GM12878 (cell line): Measurements from ENCODE around the gene LUM. TPM values are rescaled to one million over a fixed set of nuclear protein-coding genes. Genes with fewer than 3 reads are reported as not detected.

Experiments used
- ATAC-seq: fragments of 200-7000 bp; cut with Tn5 transposase; 3 replicates; pipeline ENCODE4 v1.9.1; 2020; ENCODE audit warnings: mild to moderate bottlenecking, moderate library complexity
- BruUV-seq: library from RNA; stranded (reverse); fragments of 400-500 nt; replicated peaks from 2 replicates; lab custom pipeline; 2021; lab: Mats Ljungman, UMichigan
- CTCF ChIA-PET: fragments of 300-600 bp; sonication (Branson Sonifier 250); formaldehyde crosslinking; extraction: SDS; loops from one replicate; lab custom pipeline; 2021; ENCODE audit warnings: inconsistent platforms; lab: Yijun Ruan, JAX
- POLR2A ChIA-PET: fragments of 350-600 bp; formaldehyde crosslinking; extraction: SDS; loops from one replicate; lab custom pipeline; 2021; ENCODE audit warnings: inconsistent platforms; lab: Charles Lee
- RAD21 ChIA-PET: fragments of 300-600 bp; sonication (Branson Sonifier 250); formaldehyde crosslinking; loops from one replicate; lab custom pipeline; 2023; ENCODE audit warnings: antibody characterized with exemption; ENCODE audit not compliant: unreplicated experiment; lab: Charles Lee
- SMC1A ChIA-PET: fragments of 300-600 bp; sonication (Branson Sonifier 250); formaldehyde crosslinking; loops from one replicate; lab custom pipeline; 2023; ENCODE audit not compliant: unreplicated experiment, uncharacterized antibody; lab: Charles Lee
- DNase-seq: peaks from one replicate; pipeline ENCODE4 v3.0.0-alpha.2; 2011; ENCODE audit warnings: low read depth, low spot score
- FAIRE-seq: peaks from 3 replicates; lab custom pipeline; 2011; peaks lifted over from hg19 to GRCh38; lab: Jason Lieb, UNC
- H2AFZ ChIP-seq: 2 replicates; pipeline ENCODE4 v1.6.0; 2011; ENCODE audit warnings: low read depth, low read length, control low read depth; ENCODE audit not compliant: control insufficient read depth
- H3K27ac ChIP-seq: 2 replicates; pipeline ENCODE4 v1.5.1; 2011; ENCODE audit warnings: control low read depth; ENCODE audit not compliant: control insufficient read depth, insufficient read depth
- H3K27me3 ChIP-seq, 2 experiments: replicated peaks in 1 of 2; 2 replicates each; pipeline versions ENCODE4 v1.6.0 to v1.6.1; 2011; ENCODE audit warnings: low read length in 1 of 2; ENCODE audit not compliant: control insufficient read depth in 2 of 2, insufficient read depth in 2 of 2
- H3K36me3 ChIP-seq, 2 experiments: 2 replicates each; pipeline ENCODE4 v1.5.1; 2011; ENCODE audit warnings: low read length in 1 of 2; ENCODE audit not compliant: control insufficient read depth in 2 of 2, insufficient read depth in 2 of 2
- H3K4me1 ChIP-seq: 2 replicates; pipeline ENCODE4 v1.6.1; 2011; ENCODE audit warnings: mild to moderate bottlenecking, low read length, moderate library complexity, mixed read lengths; ENCODE audit not compliant: control insufficient read depth, insufficient read depth
- H3K4me2 ChIP-seq: 2 replicates; pipeline ENCODE4 v1.6.0; 2011; ENCODE audit warnings: control low read depth; ENCODE audit not compliant: control insufficient read depth, insufficient read depth
- H3K4me3 ChIP-seq: fragments of 200-600 bp; sonication (generic); 2 replicates; pipeline ENCODE4 v1.5.1; 2016
- H3K79me2 ChIP-seq: 2 replicates; pipeline ENCODE4 v1.6.0; 2011; ENCODE audit warnings: low read length; ENCODE audit not compliant: control insufficient read depth, insufficient read depth
- H3K9ac ChIP-seq: 2 replicates; pipeline ENCODE4 v1.8.0; 2011; ENCODE audit warnings: low read length, control low read depth, mixed read lengths; ENCODE audit not compliant: control insufficient read depth, insufficient read depth
- H3K9me3 ChIP-seq: replicated peaks from 3 replicates; pipeline ENCODE4 v1.5.1; 2011; ENCODE audit warnings: mild to moderate bottlenecking, low read length; ENCODE audit not compliant: control insufficient read depth, insufficient read depth
- H4K20me1 ChIP-seq: 2 replicates; pipeline ENCODE4 v1.6.0; 2011; ENCODE audit not compliant: control insufficient read depth, insufficient read depth
- ASH2L ChIP-seq: fragments of 300-600, 200-600 bp; sonication (generic); IDR thresholded peaks from 2 replicates; pipeline ENCODE4 v1.6.1; 2017; ENCODE audit warnings: low read depth, mild to moderate bottlenecking, borderline replicate concordance
- ETV6 ChIP-seq, 2 experiments: fragments of 450-650 bp in 1 of 2; IDR thresholded peaks in 1 of 2; conservative IDR thresholded peaks in 1 of 2; 2 replicates each; pipeline ENCODE4 v1.6.1; 2014; ENCODE audit warnings: antibody characterized with exemption in 1 of 2, borderline replicate concordance in 1 of 2, low read depth in 1 of 2, mild to moderate bottlenecking in 1 of 2, moderate library complexity in 1 of 2
- HDAC6 ChIP-seq: fragments of 200-600 bp; sonication (generic); IDR thresholded peaks from one replicate; pipeline ENCODE4 v1.8.0; 2017; ENCODE audit warnings: antibody characterized with exemption; ENCODE audit not compliant: unreplicated experiment
- KLF5 ChIP-seq: fragments of 450-650 bp; IDR thresholded peaks from 2 replicates; pipeline ENCODE4 v1.6.1; 2014; ENCODE audit warnings: mild to moderate bottlenecking; ENCODE audit not compliant: partially characterized antibody
- PBX3 ChIP-seq: IDR thresholded peaks from 2 replicates; pipeline ENCODE4 v1.6.1; 2011; ENCODE audit warnings: mild to moderate bottlenecking, low read depth, low read length, moderate library complexity; ENCODE audit not compliant: insufficient replicate concordance
- SMAD1 ChIP-seq: fragments of 450-650 bp; IDR thresholded peaks from 2 replicates; pipeline ENCODE4 v1.6.1; 2018; ENCODE audit warnings: mild to moderate bottlenecking, low read depth; ENCODE audit not compliant: partially characterized antibody
- YBX1 ChIP-seq: fragments of 450-650 bp; IDR thresholded peaks from 2 replicates; pipeline ENCODE4 v1.6.1; 2016; ENCODE audit warnings: antibody characterized with exemption
- WGBS: methylation state at CpG from one replicate; pipeline ENCODE4 v1.1.6; 2016; ENCODE audit warnings: low lambda C conversion rate; ENCODE audit not compliant: insufficient replicate concordance, insufficient coverage; ENCODE audit errors: missing lambda C conversion rate; 5-methylcytosine and 5-hydroxymethylcytosine counted together
- in situ Hi-C: fragments of 300-500 bp; cut with MboI; formaldehyde crosslinking; loops from 9 replicates; pipeline ENCODE4 v1.14.3; 2018; ENCODE audit warnings: mixed read lengths
- intact Hi-C: fragments of 100-400 bp; cut with micrococcal nuclease; formaldehyde crosslinking; loops from one replicate; pipeline ENCODE4 v1.14.2; 2022; ENCODE audit not compliant: unreplicated experiment
- polyA plus RNA-seq, 11 experiments: library from polyadenylated mRNA; depleted of rRNA in 4 of 11; unstranded in 6 of 11; stranded (reverse) in 5 of 11; fragments of >200 nt; fragmentation: Nextera tagmentation in 4 of 11; fragmentation: Illumina TruSeq in 1 of 11; extraction: Ambion mirVana in 4 of 11; extraction: Trizol in 1 of 11; gene quantifications; 1 replicate in 1 of 11; 2 replicates in 10 of 11; pipeline versions ENCODE4 v1.2.1 to v1.2.3, GENCODE V29; 2011 to 2016; ENCODE audit warnings: inconsistent platforms in 2 of 11, missing spikeins in 2 of 11, low read depth in 1 of 11
- total RNA-seq, 4 experiments: library from RNA; depleted of rRNA in 3 of 4; stranded (reverse); fragments of >200 nt in 3 of 4; fragmentation: Illumina TruSeq in 1 of 4; extraction: Trizol in 1 of 4; gene quantifications; 2 replicates each; pipeline versions ENCODE4 v1.2.1 to v1.2.3, GENCODE V29; 2013 to 2021

LUM gene
- total and polyA plus RNA-seq, 10 of the 15 experiments (the other 5 are each of a cell fraction or from before 2014, with no cell fraction given): 0.09 to 0.31 TPM; not detected in 8

- H3K9ac ChIP-seq: no peak overlapping the region
- H3K27me3 ChIP-seq: no peaks in the 10 kb centered on the region
- H3K27ac ChIP-seq: no peak overlapping the region
- no peak for FAIRE-seq
- H3K36me3 ChIP-seq: no peaks in the 10 kb centered on the region
- H4K20me1 ChIP-seq: no peaks in the 10 kb centered on the region
- TF ChIP-seq KLF5 (no peak), SMAD1 (no peak), ETV6 (conservative IDR thresholded peaks at IDR 0.05 in 1 of 2, IDR thresholded peaks at IDR 0.05 in 1 of 2; ENCODE audit: borderline replicate concordance in 1 of 2, low read depth in 1 of 2) (no peak), HDAC6 (no peak), ASH2L (no peak)
- RAD21 ChIA-PET: no interaction called here
- H2AFZ ChIP-seq: no peak overlapping the region
- H3K4me1 ChIP-seq: no peaks in the 10 kb centered on the region
- CTCF ChIA-PET: no interaction called here
- no peak for ATAC-seq
- in situ Hi-C loops: no loop called here
- intact Hi-C loops: no loop called here
- no peaks in the 10 kb centered on the region for H3K9me3 ChIP-seq
- POLR2A ChIA-PET: no interaction called here
- no peak for DNase-seq
- SMC1A ChIA-PET: no interaction called here
- no peak overlapping the region for H3K4me3 ChIP-seq
- BruUV-seq: no TSS peak
- no peaks in the 10 kb centered on the region for H3K79me2 ChIP-seq
- no peak overlapping the region for H3K4me2 ChIP-seq
- WGBS: 0% methylated on average over 1 of the region's 1 CpG
Measured at GRCh38 chr12:91133871-91134270, 22.6 kb upstream of the LUM start.

- ATAC-seq: no peak
- RAD21 ChIA-PET: no interaction called here
- Histone ChIP-seq H3K36me3 (no peaks in the 10 kb centered on the region), H3K9me3 (no peaks in the 10 kb centered on the region), H3K27ac (no peak overlapping the region), H3K4me1 (no peaks in the 10 kb centered on the region), H3K4me3 (no peak overlapping the region), H4K20me1 (no peaks in the 10 kb centered on the region), H3K79me2 (no peaks in the 10 kb centered on the region), H3K27me3 (no peaks in the 10 kb centered on the region), H3K4me2 (no peak overlapping the region), H3K9ac (no peak overlapping the region), H2AFZ (no peak overlapping the region)
- no TSS peak for BruUV-seq
- CTCF ChIA-PET: interaction anchor here (1.2 kb wide), 1 partner anchor 21 kb away, joined by 3 read pairs; no protein-coding TSS in a partner anchor
- TF ChIP-seq YBX1: peak; percentile 79; the same call in 1 of the 2 replicates
- TF ChIP-seq PBX3: no peak
- intact Hi-C loops: no loop called here
- no peak for DNase-seq
- POLR2A ChIA-PET: no interaction called here
- SMC1A ChIA-PET: interaction anchor here (1.7 kb wide), 1 partner anchor 21 kb away, joined by 4 read pairs; no protein-coding TSS in a partner anchor
- in situ Hi-C loops: no loop called here
- 3% methylated on average over 2 of the region's 2 CpGs for WGBS
- no peak for FAIRE-seq
Measured at GRCh38 chr12:91129662-91130362, 18.5 kb upstream of the LUM start.
